Ramos (cell line): ENCODE results near the gene VAMP4.

Experiments
- in situ Hi-C: fragments of 300-500 bp; cut with MboI; formaldehyde crosslinking; loops from one replicate; pipeline ENCODE4 v1.14.3; 2022; ENCODE audit warnings: low sequenced_read_pairs; ENCODE audit not compliant: unreplicated experiment

The VAMP4 gene

DNA sequence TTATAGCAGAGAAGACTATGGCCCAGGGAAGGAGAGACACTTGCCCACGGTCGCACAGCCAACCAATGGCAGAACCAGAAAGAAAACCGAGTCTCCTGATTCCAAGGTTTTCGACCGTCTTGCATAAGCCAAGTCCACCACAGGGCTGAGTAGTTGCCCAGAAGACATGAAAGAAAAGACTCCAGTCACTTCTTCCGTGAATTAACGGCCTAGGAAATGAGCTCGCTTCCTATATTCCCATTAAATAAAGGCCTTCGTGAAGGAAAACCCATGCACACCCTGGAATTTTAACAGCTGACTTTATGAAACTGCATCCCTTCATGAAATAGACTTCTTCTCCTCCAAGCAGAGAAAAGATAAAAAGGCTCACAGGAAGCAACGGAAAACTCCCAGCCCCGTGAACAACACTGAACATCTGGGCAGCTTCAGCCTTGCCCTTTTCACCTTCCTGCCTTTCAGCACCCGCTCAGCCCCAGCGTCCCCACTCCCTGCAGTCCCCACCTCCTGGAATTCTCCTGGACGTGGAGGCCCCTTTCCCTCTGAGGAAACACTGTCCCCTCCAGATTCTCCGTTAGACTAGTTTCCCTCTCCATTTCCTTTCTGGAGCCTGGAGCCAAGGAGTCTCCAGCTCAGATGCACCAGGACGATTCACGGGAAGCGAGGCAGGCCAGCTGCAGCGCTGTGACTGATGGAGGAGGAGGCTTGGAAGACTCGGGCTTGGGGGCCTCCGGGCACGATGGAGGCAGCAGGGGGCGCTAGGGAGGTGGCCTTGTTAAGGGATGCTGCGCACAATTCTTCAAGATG lies 86.7 kb downstream of the VAMP4 start:
- in situ Hi-C loops: no loop called here

- in situ Hi-C loops: no loop called here
Observed at GRCh38 chr1:171654201-171654941, 87.5 kb downstream of the VAMP4 start.

- in situ Hi-C loops: no loop called here
Observed at GRCh38 chr1:171653796-171654195, 88.1 kb downstream of the VAMP4 start.

DNA sequence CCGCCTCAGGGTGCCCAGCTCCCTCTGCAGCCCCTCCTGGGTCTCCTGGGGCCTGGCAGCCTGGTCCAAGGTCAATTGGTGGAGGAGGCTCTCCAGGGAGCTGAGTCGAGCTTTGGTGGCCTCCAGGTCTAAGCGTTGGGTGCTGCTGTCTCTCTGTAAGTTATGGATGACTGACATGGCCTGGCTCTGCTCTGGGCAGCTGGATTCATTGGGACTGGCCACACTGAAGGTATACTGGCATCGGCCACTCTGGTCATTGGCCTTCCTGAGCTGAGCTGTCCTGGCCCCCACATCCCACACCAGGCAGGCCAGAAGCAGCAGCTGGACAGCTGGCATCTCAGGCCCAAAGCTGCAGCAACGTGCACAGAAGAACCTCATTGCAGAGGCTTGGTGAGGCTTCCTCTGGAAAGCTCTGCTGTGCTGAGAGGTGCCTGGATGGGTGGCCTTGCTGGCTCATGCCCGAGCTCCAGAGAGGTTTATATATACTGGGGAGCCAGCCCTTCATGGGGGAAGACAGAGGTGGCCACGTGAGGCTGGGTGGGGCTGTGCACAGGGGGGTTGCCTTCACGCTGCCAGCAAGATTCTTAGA lies 89.5 kb downstream of the VAMP4 start, which contains the start of gene MYOC:
Gene MYOC, minus strand, starts transcription at position 455 of the 589 bp plus-strand sequence. Its CDS starts 77 bp downstream, at position 378.
- in situ Hi-C loops: no loop called here
